Nephron (organoid): ENCODE results near the gene GSG1L.

Experiments
- H3K27ac Mint-ChIP-seq, 3 experiments: 2 replicates each; pipeline ENCODE4 v1.8.0; 2020; ENCODE audit warnings: mixed read lengths in 3 of 3, mild to moderate bottlenecking in 2 of 3, moderate library complexity in 1 of 3
- H3K27me3 Mint-ChIP-seq: 2 replicates; pipeline ENCODE4 v1.8.0; 2021; ENCODE audit warnings: low read depth, mild to moderate bottlenecking, moderate library complexity, mixed read lengths
- H3K36me3 Mint-ChIP-seq: 2 replicates; pipeline ENCODE4 v1.8.0; 2020; ENCODE audit warnings: low read depth, mixed read lengths
- H3K4me1 Mint-ChIP-seq: 2 replicates; pipeline ENCODE4 v1.8.0; 2020; ENCODE audit warnings: mixed read lengths
- H3K4me3 Mint-ChIP-seq, 3 experiments: 2 replicates each; pipeline ENCODE4 v1.8.0; 2020; ENCODE audit warnings: mild to moderate bottlenecking in 3 of 3, mixed read lengths in 3 of 3, moderate library complexity in 2 of 3
- H3K9me3 Mint-ChIP-seq: 2 replicates; pipeline ENCODE4 v1.8.0; 2020; ENCODE audit warnings: mixed read lengths
- TF ChIP-seq, protein P1 (sequence below), 3 experiments: fragments of 200-600 bp; sonication (generic); IDR thresholded peaks; one replicate each; pipeline ENCODE4 v1.5.0; 2021; ENCODE audit warnings: antibody characterized with exemption in 3 of 3; ENCODE audit not compliant: unreplicated experiment in 3 of 3

GSG1L gene

GRCh38 chr16:27985981-27986380, 77.5 kb downstream of the GSG1L start:
- Mint-ChIP-seq H3K36me3 (no peaks in the 10 kb centered on the region), H3K4me1 (peaks cover 4% of the 10 kb centered on the region), H3K9me3 (no peaks in the 10 kb centered on the region), H3K27ac (no peak overlapping the region), H3K27me3 (peaks cover 16% of the 10 kb centered on the region), H3K4me3 (no peak overlapping the region)
- TF ChIP-seq, protein P1, sequence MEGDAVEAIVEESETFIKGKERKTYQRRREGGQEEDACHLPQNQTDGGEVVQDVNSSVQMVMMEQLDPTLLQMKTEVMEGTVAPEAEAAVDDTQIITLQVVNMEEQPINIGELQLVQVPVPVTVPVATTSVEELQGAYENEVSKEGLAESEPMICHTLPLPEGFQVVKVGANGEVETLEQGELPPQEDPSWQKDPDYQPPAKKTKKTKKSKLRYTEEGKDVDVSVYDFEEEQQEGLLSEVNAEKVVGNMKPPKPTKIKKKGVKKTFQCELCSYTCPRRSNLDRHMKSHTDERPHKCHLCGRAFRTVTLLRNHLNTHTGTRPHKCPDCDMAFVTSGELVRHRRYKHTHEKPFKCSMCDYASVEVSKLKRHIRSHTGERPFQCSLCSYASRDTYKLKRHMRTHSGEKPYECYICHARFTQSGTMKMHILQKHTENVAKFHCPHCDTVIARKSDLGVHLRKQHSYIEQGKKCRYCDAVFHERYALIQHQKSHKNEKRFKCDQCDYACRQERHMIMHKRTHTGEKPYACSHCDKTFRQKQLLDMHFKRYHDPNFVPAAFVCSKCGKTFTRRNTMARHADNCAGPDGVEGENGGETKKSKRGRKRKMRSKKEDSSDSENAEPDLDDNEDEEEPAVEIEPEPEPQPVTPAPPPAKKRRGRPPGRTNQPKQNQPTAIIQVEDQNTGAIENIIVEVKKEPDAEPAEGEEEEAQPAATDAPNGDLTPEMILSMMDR (IDR thresholded peaks at IDR 0.05; ENCODE audit: unreplicated experiment in 3 of 3): no peak

GRCh38 chr16:27984121-27984520, 79.4 kb downstream of the GSG1L start:
- TF ChIP-seq, protein P1 (IDR thresholded peaks at IDR 0.05; ENCODE audit: unreplicated experiment in 3 of 3): no peak
- H3K27ac Mint-ChIP-seq: no peak overlapping the region
- no peaks in the 10 kb centered on the region for H3K9me3 Mint-ChIP-seq
- peaks cover 22% of the 10 kb centered on the region for H3K27me3 Mint-ChIP-seq
- H3K4me1 Mint-ChIP-seq: peaks cover 7% of the 10 kb centered on the region
- H3K4me3 Mint-ChIP-seq: no peak overlapping the region
- no peaks in the 10 kb centered on the region for H3K36me3 Mint-ChIP-seq

- no peaks in the 10 kb centered on the region for H3K36me3 Mint-ChIP-seq
- TF ChIP-seq, protein P1 (IDR thresholded peaks at IDR 0.05; ENCODE audit: unreplicated experiment in 3 of 3): no peak
- H3K4me3 Mint-ChIP-seq: no peak overlapping the region
- peaks cover 24% of the 10 kb centered on the region for H3K27me3 Mint-ChIP-seq
- H3K4me1 Mint-ChIP-seq: peaks cover 11% of the 10 kb centered on the region
- no peak overlapping the region for H3K27ac Mint-ChIP-seq
- H3K9me3 Mint-ChIP-seq: no peaks in the 10 kb centered on the region
Observed at GRCh38 chr16:27983244-27983643, 80.3 kb downstream of the GSG1L start.

GRCh38 chr16:27982184-27982583, 81.3 kb downstream of the GSG1L start:
- Mint-ChIP-seq H3K27ac (no peak overlapping the region), H3K36me3 (no peaks in the 10 kb centered on the region), H3K4me3 (no peak overlapping the region), H3K9me3 (no peaks in the 10 kb centered on the region), H3K4me1 (peaks cover 16% of the 10 kb centered on the region), H3K27me3 (peaks cover 24% of the 10 kb centered on the region)
- TF ChIP-seq, protein P1 (IDR thresholded peaks at IDR 0.05; ENCODE audit: unreplicated experiment in 3 of 3): no peak

- Mint-ChIP-seq H3K9me3 (no peaks in the 10 kb centered on the region), H3K36me3 (no peaks in the 10 kb centered on the region), H3K4me3 (no peak overlapping the region), H3K4me1 (peaks cover 16% of the 10 kb centered on the region), H3K27ac (no peak overlapping the region), H3K27me3 (peaks cover 32% of the 10 kb centered on the region)
- TF ChIP-seq, protein P1 (IDR thresholded peaks at IDR 0.05; ENCODE audit: unreplicated experiment in 3 of 3): no peak
Observed at GRCh38 chr16:27980919-27981700, 82.4 kb downstream of the GSG1L start.
